Thymus (tissue), 11 donors: Measurements from ENCODE around the gene FRMD8. TPM values are rescaled to one million over a fixed set of nuclear protein-coding genes. Genes with fewer than 3 reads are reported as not detected.

Source experiments
- DNase-seq, 9 donors: peaks; one replicate each; pipeline ENCODE4 v3.0.0-alpha.2; 2013; ENCODE audit warnings: low spot score in 9 of 9, low read depth in 6 of 9, missing footprints in 1 of 9
- H3K27ac ChIP-seq, 2 donors: one replicate each; pipeline ENCODE4 v1.5.1; 2013; ENCODE audit warnings: control low read depth in 1 of 2, low read depth in 1 of 2, low read length in 1 of 2, mild to moderate bottlenecking in 1 of 2, moderate library complexity in 1 of 2
- H3K27me3 ChIP-seq, 2 donors: one replicate each; pipeline ENCODE4 v1.5.1; 2013; ENCODE audit warnings: low read length in 1 of 2; ENCODE audit not compliant: control insufficient read depth in 2 of 2, insufficient read depth in 1 of 2
- H3K36me3 ChIP-seq, 2 donors: one replicate each; pipeline ENCODE4 v1.5.1; 2013; ENCODE audit warnings: low read length in 1 of 2, mild to moderate bottlenecking in 1 of 2, moderate library complexity in 1 of 2; ENCODE audit not compliant: control insufficient read depth in 2 of 2, insufficient read depth in 2 of 2
- H3K4me1 ChIP-seq, 2 donors: one replicate each; pipeline ENCODE4 v1.5.1; 2013; ENCODE audit warnings: low read length in 2 of 2; ENCODE audit not compliant: control insufficient read depth in 2 of 2, insufficient read depth in 2 of 2
- H3K4me3 ChIP-seq, 2 donors: one replicate each; pipeline ENCODE4 v1.5.1; 2013; ENCODE audit warnings: low read length in 2 of 2, control low read depth in 1 of 2, mild to moderate bottlenecking in 1 of 2
- H3K9me3 ChIP-seq, 2 donors: one replicate each; pipeline ENCODE4 v1.5.1; 2013; ENCODE audit warnings: low read length in 1 of 2, mild to moderate bottlenecking in 1 of 2; ENCODE audit not compliant: control insufficient read depth in 2 of 2, insufficient read depth in 1 of 2
- WGBS: extraction: QIAGEN DNeasy Blood & Tissue Kit; methylation state at CpG from one replicate; pipeline ENCODE4 v1.1.7; 2013; 5-methylcytosine and 5-hydroxymethylcytosine counted together
- polyA plus RNA-seq: library from polyadenylated mRNA; stranded (reverse); fragments of 200-250 nt; gene quantifications from one replicate; pipeline ENCODE4 v1.2.3, GENCODE V29; 2013
- total RNA-seq: library from RNA; stranded (reverse); fragments of 120-200 nt; gene quantifications from one replicate; pipeline ENCODE4 v1.2.4, GENCODE V29; 2013
- donor health status: healthy.

FRMD8 gene
- total and polyA plus RNA-seq, 2 donors: 15.2 to 21.4 TPM

- H3K27me3 ChIP-seq: no peaks in the 10 kb centered on the region
- H3K4me1 ChIP-seq: peaks cover 2 to 12% of the 10 kb centered on the region in 2 donors
- no peak overlapping the region for H3K27ac ChIP-seq
- H3K9me3 ChIP-seq: no peaks in the 10 kb centered on the region
- peaks cover 22 to 28% of the 10 kb centered on the region in 2 donors for H3K36me3 ChIP-seq
- H3K4me3 ChIP-seq: no peak overlapping the region
- DNase-seq: no peak
- WGBS: 92% methylated on average over 8 of the region's 8 CpGs
These were observed 49.6 kb downstream of the FRMD8 start for GRCh38 chr11:65435981-65436411.

- Histone ChIP-seq H3K4me1 (peaks cover 0 to 12% of the 10 kb centered on the region in 2 donors), H3K4me3 (no peak overlapping the region), H3K27ac (no peak overlapping the region), H3K36me3 (peaks cover 22 to 28% of the 10 kb centered on the region in 2 donors), H3K9me3 (no peaks in the 10 kb centered on the region), H3K27me3 (no peaks in the 10 kb centered on the region)
- no peak for DNase-seq
- 95% methylated on average over 5 of the region's 5 CpGs for WGBS
These were observed 50.1 kb downstream of the FRMD8 start for GRCh38 chr11:65436412-65437032.

GRCh38 chr11:65437436-65438227, 51.2 kb downstream of the FRMD8 start:
- WGBS: 96% methylated on average over 14 of the region's 14 CpGs
- peaks cover 26 to 28% of the 10 kb centered on the region in 2 donors for H3K36me3 ChIP-seq
- H3K9me3 ChIP-seq: no peaks in the 10 kb centered on the region
- no peaks in the 10 kb centered on the region for H3K27me3 ChIP-seq
- no peak overlapping the region for H3K4me3 ChIP-seq
- DNase-seq: no peak
- no peak overlapping the region for H3K27ac ChIP-seq
- H3K4me1 ChIP-seq: peaks cover 0 to 15% of the 10 kb centered on the region in 2 donors

- 97% methylated on average over 9 of the region's 9 CpGs for WGBS
- DNase-seq: no peak
- no peaks in the 10 kb centered on the region for H3K9me3 ChIP-seq
- peaks cover 26 to 30% of the 10 kb centered on the region in 2 donors for H3K36me3 ChIP-seq
- H3K4me3 ChIP-seq: no peak overlapping the region
- H3K27me3 ChIP-seq: no peaks in the 10 kb centered on the region
- H3K4me1 ChIP-seq: peaks cover 0 to 21% of the 10 kb centered on the region in 2 donors
- H3K27ac ChIP-seq: no peak overlapping the region
These were observed 52.1 kb downstream of the FRMD8 start for GRCh38 chr11:65438257-65439151.

- Histone ChIP-seq H3K4me3 (no peak overlapping the region), H3K27ac (no peak overlapping the region), H3K9me3 (no peaks in the 10 kb centered on the region), H3K4me1 (peaks cover 0 to 32% of the 10 kb centered on the region in 2 donors), H3K36me3 (peaks cover 30% of the 10 kb centered on the region in 2 donors), H3K27me3 (no peaks in the 10 kb centered on the region)
- DNase-seq: no peak
- WGBS: 95% methylated on average over 7 of the region's 7 CpGs
These were observed 53.1 kb downstream of the FRMD8 start for GRCh38 chr11:65439331-65440181.

GRCh38 chr11:65440831-65441499, 54.5 kb downstream of the FRMD8 start:
- peak in 1 of 9 donors; percentile 39 for DNase-seq
- no peak overlapping the region for H3K4me3 ChIP-seq
- WGBS: 51% methylated on average over 8 of the region's 8 CpGs
- H3K9me3 ChIP-seq: no peaks in the 10 kb centered on the region
- peaks cover 31 to 33% of the 10 kb centered on the region in 2 donors for H3K36me3 ChIP-seq
- H3K4me1 ChIP-seq: peaks cover 0 to 33% of the 10 kb centered on the region in 2 donors
- no peaks in the 10 kb centered on the region for H3K27me3 ChIP-seq
- H3K27ac ChIP-seq: no peak overlapping the region

- DNase-seq: no peak
- H3K27ac ChIP-seq: no peak overlapping the region
- peaks cover 0 to 33% of the 10 kb centered on the region in 2 donors for H3K4me1 ChIP-seq
- H3K36me3 ChIP-seq: peaks cover 21 to 24% of the 10 kb centered on the region in 2 donors
- H3K9me3 ChIP-seq: no peaks in the 10 kb centered on the region
- H3K4me3 ChIP-seq: no peak overlapping the region
- WGBS: 49% methylated on average over 9 of the region's 9 CpGs
- no peaks in the 10 kb centered on the region for H3K27me3 ChIP-seq
These were observed 56.5 kb downstream of the FRMD8 start for GRCh38 chr11:65442842-65443331.
